ENCODE data around the gene TENM4.
"Not testable (repeated sequence)": the region's sequence is repeated elsewhere in the genome, so short reads cannot be mapped to it uniquely, and the experiment has no call there.

Gene TENM4

GRCh38 chr11:78920329-78920728 is 520.5 kb downstream of the TENM4 start:
- no peak for DNase-seq

DNA sequence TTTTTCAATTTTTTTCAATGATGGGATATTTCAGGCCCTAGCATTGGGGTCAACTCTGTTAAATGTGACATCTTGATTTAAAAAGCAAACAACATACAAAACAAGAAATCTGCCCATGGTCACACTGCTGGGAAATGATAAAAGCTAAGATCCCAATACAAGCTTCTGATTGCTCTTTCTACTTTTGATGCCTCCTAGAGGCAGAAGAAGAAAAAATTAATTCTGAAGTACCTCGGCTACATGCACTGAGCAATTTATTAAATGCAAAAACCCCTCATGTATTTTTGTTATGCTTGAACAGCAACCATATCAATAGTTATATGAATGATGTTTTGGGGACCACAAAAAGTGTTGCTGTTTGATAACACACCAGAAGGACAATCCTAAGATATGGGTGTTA is 524.1 kb downstream of the TENM4 start:
- DNase-seq: no peak

DNA sequence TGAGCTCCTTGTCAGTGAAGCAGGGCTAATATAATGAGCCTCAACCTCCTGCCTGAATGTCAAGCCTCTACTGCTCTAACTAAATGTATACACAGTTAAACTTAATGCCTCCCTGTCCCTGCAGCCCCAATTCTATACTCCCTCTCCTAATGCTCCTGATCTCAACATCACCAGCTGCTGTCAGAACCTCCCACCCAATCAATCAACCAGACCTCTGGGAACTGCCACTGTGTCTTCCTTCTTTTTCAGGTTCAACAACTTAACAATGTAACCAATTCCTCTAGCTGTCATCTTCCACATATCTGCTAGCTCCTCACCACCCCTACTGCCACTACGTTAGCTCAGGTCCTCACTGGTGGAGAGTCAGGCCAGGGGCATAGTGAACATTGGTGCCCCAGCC is 526.3 kb downstream of the TENM4 start:
- no peak for DNase-seq

GRCh38 chr11:78912778-78913177 is 528.1 kb downstream of the TENM4 start:
- no peak for DNase-seq

- DNase-seq: no peak
Measured at GRCh38 chr11:78910322-78910721, 530.5 kb downstream of the TENM4 start.

- DNase-seq: no peak
Measured at GRCh38 chr11:78909386-78909785, 531.4 kb downstream of the TENM4 start.

GRCh38 chr11:78907636-78908035 is 533.2 kb downstream of the TENM4 start:
- no peak for DNase-seq

DNA sequence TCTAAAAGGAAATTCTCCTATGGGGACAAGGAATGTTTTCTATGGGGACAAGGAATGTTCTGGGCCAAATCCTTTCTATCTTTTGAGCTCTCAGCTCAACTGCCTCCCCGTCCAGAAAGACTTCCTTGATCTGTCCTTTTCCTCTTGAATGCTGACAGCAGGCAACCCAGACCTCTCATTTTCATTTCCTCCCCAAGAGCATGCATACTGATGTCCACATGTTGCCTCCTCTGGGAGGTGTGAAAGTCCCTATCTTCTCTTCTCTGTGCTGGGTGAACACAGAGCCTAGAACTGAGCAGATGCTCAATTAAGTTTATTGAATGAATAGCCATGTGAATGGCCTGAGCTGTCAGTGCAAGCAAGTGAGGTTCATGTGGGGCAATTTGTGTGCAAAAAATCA is 534.3 kb downstream of the TENM4 start:
- DNase-seq: no peak

GRCh38 chr11:78905756-78906155 is 535.1 kb downstream of the TENM4 start:
- DNase-seq: no peak

- no peak for DNase-seq
Measured at GRCh38 chr11:78902771-78903507, 537.9 kb downstream of the TENM4 start.

DNA sequence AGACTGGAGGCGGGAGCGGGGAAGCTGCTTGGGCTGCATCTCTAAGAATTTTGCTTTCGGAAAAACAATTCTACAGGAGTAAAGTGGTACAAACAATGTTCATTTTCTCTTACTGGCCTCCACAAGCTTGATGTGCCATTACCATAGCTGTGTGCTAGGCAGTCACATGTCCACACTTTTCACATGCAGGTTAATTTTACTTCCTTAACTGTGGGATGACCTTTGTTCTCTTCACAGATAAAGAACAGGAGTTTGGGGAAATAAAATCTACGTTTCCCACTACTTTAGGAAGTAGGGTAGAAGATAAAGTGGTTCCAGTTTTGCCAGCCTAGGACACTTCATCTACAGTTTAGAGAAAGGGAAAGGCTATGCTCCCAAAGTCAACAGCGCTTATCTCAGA is 539.0 kb downstream of the TENM4 start:
- DNase-seq: no peak

- DNase-seq: no peak
Measured at GRCh38 chr11:78898266-78898775, 542.5 kb downstream of the TENM4 start.

DNA sequence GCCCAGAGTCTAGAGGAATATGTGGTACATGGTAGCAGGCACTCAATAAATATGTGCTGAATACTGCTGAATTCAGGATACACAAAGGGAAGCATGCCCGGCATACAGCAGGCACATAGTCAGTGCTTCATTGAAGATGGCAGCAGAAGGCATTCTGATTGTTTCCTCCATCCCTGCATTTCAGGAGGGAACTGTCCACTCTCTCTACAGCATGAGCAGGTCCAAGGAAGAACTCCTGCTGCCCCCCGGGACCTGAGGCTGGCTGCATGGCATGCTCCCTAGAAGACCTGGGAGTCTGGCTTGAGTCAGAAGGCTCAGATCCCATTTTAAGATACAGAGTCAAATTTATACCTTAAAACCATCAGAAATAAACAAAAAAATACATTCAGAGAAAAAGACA is 546.8 kb downstream of the TENM4 start:
- DNase-seq: no peak

- no peak for DNase-seq
Measured at GRCh38 chr11:78889698-78890097, 551.1 kb downstream of the TENM4 start.

GRCh38 chr11:78886616-78887015 is 554.2 kb downstream of the TENM4 start:
- no peak for DNase-seq

DNA sequence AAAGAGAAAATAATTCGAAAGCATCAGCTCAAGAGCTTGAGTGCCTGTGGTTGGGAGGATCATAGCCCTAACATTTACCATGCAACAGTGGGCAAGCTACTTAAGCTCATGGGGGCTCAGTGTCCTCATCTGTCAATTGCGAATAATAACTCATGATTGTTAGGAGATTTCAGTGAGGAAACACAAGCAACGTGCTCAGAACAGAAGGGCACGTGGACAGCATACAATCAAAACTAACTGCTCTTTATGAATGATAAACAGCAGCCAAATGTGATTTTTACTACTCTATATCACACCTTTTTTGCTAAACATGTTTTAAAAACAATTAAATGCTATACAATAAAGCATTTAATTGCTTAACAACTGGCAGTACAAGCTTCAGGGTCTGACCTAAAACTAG is 556.1 kb downstream of the TENM4 start:
- no peak for DNase-seq

- no peak for DNase-seq
Measured at GRCh38 chr11:78883506-78883905, 557.3 kb downstream of the TENM4 start.

DNA sequence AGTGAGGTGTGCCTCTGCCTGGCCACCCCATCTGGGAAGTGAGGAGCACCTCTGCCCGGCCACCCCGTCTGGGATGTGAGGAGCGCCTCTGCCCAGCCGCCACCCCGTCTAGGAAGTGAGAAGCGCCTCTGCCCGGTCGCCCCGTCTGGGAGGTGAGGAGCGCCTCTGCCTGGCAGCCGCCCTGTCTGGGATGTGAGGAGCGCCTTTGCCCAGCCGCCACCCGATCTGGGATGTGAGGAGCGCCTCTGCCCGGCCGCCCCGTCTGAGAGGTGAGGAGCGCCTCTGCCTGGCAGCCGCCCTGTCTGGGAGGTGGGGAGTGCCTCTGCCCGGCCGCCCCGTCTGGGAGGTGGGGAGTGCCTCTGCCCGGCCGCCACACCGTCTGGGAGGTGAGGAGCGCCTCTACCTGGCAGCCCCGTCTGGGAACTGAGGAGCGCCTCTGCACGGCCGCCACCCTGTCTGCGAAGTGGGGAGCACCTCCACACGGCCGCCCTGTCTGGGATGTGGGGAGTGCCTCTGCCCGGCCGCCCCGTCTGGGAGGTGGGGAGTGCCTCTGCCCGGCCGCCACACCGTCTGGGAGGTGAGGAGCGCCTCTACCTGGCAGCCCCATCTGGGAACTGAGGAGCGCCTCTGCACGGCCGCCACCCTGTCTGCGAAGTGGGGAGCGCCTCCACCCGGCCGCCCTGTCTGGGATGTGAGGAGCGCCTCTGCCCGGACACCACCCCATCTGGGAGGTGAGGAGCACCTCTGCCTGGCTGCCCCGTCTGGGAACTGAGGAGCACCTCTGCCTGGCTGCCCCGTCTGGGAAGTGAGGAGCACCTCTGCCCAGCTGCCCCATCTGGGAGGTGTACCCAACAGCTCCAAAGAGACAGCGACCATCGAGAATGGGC is 561.5 kb downstream of the TENM4 start:
- not testable (repeated sequence) for DNase-seq

DNA sequence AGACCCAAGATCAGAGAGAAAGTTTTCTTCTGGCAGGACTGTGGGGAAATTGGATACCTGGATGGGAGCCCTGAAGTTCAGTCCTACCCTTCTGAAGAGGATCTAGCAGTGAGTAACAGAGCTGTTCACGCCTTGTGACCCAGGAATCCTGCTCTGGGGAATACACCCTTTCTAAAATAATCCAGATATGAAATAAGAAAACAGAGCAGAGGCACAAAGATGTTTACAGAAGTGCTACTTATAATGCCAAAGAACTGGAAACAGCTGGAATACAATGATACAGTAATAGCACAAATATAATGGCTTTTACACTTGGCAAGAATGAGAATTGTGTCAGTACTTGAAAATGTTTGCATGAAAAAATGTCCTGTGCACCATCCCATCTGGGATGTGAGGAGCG is 562.2 kb downstream of the TENM4 start:
- DNase-seq: no peak

DNA sequence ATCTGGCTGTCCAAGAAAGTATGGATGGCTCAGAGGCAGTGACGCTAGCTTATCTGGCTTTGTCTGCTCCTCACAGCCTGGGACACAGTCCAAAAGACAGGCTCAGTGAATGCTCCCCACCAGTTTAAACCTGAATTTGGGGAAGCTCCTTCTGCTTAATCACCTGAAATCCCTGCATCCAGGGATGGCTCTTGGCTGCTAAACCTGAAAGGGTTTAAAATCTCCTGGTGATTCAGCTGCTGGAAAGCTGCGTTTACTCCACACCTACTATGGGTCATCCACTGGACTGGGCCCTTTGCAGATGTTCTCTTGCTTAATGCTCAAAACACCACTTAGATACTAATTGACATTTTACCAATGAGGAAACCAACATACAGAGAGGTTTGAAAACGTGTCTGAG is 564.2 kb downstream of the TENM4 start:
- no peak for DNase-seq

DNA sequence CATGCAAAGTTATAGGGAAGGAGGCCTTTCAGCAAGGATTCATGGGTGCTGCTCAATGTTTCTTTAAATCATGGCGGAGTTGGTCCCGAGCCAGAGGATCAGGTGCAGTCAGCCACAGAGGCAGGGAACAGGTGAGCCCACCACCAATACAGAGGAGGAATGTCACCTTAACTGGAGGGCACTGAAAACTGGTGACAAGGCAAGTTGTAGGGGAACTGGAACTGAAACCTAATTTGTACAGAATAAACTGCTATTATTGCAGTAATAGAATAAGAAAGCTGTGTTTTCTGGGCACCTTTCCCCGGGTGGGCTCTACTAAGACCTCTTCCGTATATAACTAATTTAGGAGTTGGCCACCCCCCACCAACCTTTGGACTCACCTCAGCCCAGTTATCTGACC is 570.2 kb downstream of the TENM4 start:
- no peak for DNase-seq

GRCh38 chr11:78869293-78869692 is 571.5 kb downstream of the TENM4 start:
- DNase-seq: no peak

DNA sequence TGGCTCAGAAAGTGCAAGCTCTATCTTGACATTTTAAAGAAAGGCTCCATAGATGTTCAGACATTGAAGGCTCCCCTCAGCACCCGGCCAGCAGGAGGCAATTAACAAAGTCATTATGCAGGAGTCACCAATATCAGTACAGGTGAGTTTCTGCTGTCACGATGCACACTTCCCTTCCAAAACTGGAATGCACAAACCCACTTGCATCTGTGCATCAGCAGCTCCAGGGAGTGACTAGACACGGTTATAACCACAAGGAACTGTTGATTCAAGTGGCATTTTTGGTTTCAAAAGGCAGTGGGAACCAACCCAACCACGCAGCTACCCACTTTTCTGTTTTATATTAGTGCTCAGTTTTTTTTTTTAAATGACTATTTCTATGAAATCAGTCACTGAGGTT is 572.3 kb downstream of the TENM4 start:
- DNase-seq: no peak

Data from NCI-H446 treated with DMSO at 0.1 percent for 48 hours (cell line).